NB4 (cell line): ENCODE results near the gene ITM2C.

Experiments used
- DNase-seq: peaks from one replicate; pipeline ENCODE4 v3.0.0; 2010; ENCODE audit warnings: low read depth
- H3K4me3 ChIP-seq: one replicate; pipeline ENCODE4 v1.5.1; 2011; ENCODE audit warnings: mild to moderate bottlenecking, low read depth, low read length, moderate library complexity
- CTCF ChIP-seq: IDR thresholded peaks from one replicate; pipeline ENCODE4 v1.5.1; 2012; ENCODE audit warnings: low read depth, low read length
- MYC ChIP-seq: IDR thresholded peaks from 2 replicates; pipeline ENCODE4 v1.6.1; 2011; ENCODE audit warnings: low read depth, low read length
- POLR2A ChIP-seq: IDR thresholded peaks from 2 replicates; pipeline ENCODE4 v1.6.1; 2011; ENCODE audit warnings: mild to moderate bottlenecking; ENCODE audit not compliant: insufficient read length; ENCODE audit errors: extremely low read depth
- TF ChIP-seq, protein P1 (sequence below): IDR thresholded peaks from 2 replicates; pipeline ENCODE4 v1.6.1; 2011; ENCODE audit warnings: low read depth, low read length

ITM2C gene

GRCh38 chr2:230900336-230900995, 35.7 kb downstream of the ITM2C start:
- TF ChIP-seq, protein P1, sequence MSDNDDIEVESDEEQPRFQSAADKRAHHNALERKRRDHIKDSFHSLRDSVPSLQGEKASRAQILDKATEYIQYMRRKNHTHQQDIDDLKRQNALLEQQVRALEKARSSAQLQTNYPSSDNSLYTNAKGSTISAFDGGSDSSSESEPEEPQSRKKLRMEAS: no peak
- no peak for TF ChIP-seq MYC
- TF ChIP-seq POLR2A: no peak
- no peak for TF ChIP-seq CTCF
- no peak overlapping the region for H3K4me3 ChIP-seq
- DNase-seq: no peak

DNA sequence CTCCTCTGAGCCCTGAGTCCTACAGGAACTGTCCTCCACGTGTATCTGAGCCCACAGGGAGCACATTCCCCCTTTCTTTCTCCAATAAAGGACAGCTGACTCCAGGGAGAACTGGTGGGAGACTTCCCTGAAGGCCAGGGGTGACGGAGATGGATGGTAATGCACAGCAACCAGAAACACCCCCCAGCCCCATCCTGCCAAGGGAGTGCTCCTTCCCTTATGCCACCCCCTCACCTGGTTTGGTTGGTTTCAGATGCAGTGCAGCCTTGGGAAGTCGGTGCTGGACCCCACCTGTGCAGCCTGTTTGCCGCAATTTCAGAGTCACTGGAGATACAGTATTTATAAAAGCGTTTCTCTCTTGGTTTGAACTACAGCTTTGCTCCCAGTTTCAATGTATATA, 36.3 kb downstream of the ITM2C start:
- no peak overlapping the region for H3K4me3 ChIP-seq

GRCh38 chr2:230902180-230902899, 37.6 kb downstream of the ITM2C start:
- H3K4me3 ChIP-seq: no peak overlapping the region

More for the DNA sequence above, 36.3 kb downstream of the ITM2C start:
- TF ChIP-seq, protein P1: no peak
- TF ChIP-seq CTCF (no peak), POLR2A (no peak), MYC (no peak)
- no peak for DNase-seq

GRCh38 chr2:230903231-230904150, 38.7 kb downstream of the ITM2C start:
- no peak for DNase-seq
- TF ChIP-seq CTCF (no peak), POLR2A (no peak), MYC (no peak)
- TF ChIP-seq, protein P1: no peak
- no peak overlapping the region for H3K4me3 ChIP-seq

More at GRCh38 chr2:230902180-230902899, 37.6 kb downstream of the ITM2C start:
- peak; percentile 99 for TF ChIP-seq CTCF
- TF ChIP-seq MYC: no peak; the same call in 1 of the 2 replicates
- TF ChIP-seq POLR2A: no peak
- TF ChIP-seq, protein P1: no peak
- peak; percentile 85 for DNase-seq

- TF ChIP-seq, protein P1: no peak
- TF ChIP-seq POLR2A: no peak
- H3K4me3 ChIP-seq: no peak overlapping the region
- DNase-seq: no peak
Observed at GRCh38 chr2:230904856-230905447, 40.2 kb downstream of the ITM2C start.
